Measurements from ENCODE around the gene GABPB1.

GABPB1 gene

DNA sequence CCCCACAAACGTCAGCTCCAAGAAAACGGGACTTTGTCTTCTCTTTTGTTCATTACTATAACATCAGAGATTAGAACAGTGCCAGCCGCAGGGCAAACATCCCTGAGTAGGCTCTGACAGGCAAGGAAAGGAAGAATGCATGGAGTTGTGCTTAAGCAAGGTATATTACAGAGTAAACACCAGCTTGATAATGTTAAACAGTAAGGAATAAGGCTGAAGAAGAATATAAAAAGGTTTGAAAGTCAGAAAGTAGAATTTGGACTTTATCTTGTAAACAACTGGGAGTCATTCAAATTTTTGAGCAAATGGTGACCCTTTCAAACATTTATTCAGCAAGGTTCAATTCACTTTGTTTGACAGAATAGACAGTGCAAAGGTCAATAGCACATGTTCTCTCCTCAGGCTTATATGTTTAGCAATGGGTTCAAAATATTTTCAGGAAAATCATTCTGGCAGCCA is 11.0 kb downstream of the GABPB1 start:
- no peak for DNase-seq (ENCODE audit: low spot score)

DNA sequence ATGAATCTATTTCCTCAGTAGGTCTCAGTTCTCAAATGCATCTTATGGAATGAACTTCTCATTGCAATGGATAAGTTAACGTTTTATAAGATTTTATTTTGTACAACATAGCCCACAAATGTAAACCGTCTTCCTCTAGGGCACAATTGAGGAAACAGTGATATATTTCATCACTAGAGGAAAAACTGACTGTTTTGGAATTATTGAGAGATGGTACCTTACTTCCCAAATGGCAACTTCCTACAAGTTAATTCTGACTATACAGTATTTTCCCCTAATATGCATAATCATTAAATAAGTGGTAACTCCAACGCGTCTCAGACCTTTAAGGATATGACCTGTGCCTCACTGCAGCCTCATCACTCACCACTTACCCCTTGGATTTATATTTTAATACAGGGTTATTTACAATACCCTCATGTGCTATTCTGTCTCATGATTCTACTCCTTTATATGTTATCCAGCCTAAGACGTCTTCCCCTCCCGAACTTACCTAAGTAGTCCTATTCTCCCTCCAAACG is 13.3 kb downstream of the GABPB1 start:
- DNase-seq (ENCODE audit: low spot score): no peak

DNA sequence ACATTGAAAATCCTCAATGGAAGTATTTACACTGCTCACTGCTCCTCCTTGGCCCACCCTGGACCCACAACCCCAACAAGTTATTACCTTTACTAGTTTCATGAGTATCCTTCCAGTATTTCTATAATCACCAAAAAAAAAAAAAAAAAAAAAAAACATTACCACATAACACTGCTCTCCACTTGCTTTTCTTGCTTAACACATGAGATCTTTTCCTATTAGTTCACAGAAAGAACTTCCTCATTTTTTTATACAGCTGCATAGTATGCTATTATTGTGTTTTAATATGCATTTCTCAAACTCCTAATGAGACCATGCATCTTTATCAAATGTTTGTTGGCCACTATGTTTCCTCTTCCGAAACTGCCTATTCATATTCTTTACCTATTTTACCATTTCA is 14.6 kb downstream of the GABPB1 start:
- DNase-seq (ENCODE audit: low spot score): no peak

DNA sequence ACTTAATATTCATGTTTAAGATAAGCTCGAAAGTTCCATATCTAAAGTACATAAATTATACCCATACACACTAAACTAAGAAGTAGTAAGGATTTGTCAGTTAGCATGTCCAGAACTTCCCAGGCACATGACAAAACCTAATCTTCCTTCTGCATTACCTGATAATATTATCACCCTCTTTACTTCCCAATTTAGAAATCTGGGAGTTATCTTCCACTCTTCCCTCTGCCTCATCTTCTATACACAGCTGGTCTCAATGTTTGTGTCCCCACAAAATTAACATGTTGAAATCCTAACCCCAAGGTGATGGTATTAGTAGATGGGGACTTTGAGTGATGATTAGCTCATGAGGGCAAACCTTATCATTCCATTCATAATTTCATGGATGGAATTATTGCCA is 15.3 kb downstream of the GABPB1 start:
- no peak for DNase-seq (ENCODE audit: low spot score)

DNA sequence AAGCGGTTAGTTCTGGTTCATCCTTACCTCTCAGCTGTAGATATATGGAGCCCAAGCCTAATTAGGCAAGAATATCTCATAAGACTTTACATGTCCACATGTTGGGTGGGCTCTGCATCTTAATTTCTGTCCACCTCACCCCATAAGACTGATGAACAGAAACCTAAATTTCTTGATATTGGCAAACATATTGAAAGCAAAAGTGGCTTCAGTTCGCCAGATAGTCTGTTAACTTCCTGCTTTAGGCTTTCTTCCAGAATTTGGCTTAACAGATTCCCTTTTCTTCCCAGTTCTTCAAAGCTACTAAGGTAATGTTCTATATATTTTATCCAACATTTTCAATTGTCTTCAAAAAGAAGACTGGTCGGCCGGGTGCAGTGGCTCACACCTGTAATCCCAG is 19.7 kb downstream of the GABPB1 start:
- no peak for DNase-seq (ENCODE audit: low spot score)

DNA sequence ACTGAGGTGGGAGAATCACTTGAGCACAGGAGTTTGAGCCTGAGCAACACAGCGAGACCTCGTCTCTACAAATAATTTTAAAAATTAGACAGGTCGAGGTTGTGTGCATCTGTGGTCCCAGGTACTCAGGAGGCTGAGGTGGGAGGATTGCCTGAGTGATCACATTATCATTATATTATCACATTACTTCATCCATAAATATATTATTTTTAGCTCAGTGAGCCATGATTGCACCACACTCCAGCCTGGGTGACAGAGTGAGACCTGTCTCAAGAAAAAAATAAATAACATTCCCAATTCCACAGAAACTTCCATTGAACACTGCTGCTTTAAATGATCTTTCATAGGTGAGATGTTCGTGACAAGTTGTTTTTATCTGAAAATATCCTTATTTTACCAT is 21.8 kb downstream of the GABPB1 start:
- DNase-seq (ENCODE audit: low spot score): no peak

DNA sequence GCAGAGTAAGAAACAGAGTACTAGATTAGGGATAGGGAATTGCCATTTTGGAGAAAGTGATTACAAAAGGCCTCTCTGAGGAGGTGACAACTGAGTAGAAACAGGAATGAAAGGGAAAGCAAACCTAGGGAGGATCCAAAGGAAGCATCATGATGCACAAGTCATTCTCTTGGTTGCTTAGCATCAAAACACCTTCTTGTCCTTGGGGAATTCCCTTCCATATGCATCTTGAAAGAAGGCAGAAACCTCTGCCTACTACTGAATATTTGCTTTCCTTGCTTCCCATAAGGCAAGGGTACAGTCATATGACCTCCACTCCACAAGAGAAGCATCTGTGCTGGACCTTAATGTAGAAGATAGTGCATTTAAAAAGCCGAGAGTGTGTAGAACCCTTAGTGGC is 24.1 kb downstream of the GABPB1 start:
- no peak for DNase-seq (ENCODE audit: low spot score)

DNA sequence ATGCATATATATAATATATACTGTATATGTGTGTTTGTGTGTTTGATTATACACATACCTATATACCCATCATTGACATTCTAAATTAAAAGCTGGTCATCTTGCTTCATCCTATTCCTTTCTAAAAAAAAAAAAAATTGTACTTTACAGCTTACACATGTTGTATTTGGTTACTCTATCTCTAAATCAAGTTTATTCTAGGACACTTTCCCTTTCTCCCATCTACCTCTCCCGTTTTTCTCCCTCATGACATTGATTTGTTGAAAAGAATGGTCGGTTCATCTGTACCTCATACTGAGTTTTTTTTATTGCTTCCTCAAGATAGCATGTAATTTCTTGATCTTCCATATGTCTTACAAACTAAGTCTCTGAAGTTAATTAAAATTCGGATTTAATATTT is 26.9 kb downstream of the GABPB1 start:
- no peak for DNase-seq (ENCODE audit: low spot score)

DNA sequence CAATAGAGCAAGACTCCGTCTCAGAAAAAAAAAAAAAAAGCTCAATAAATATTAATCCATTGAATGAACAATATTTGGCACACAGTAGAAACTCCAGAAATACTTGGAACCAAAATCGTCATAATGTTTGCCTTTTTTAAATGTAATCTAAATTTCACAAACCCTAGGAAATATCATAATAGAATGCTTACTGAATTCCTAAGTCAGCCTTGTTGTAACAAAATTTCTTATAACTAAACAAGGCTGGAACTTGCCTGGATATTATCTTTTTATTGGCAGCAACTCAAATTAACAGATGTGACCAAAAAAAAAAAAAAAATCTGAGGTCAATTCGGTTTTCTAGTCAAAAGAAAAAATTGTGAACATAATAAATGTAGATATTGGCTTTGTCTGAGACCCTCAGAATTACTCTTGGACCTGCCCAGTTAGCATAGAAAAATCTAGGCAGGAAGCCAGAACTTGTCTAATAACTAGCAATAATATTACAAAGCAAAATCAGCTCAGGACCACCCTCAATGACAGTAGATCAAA is 33.3 kb downstream of the GABPB1 start:
- no peak for DNase-seq (ENCODE audit: low spot score)

DNA sequence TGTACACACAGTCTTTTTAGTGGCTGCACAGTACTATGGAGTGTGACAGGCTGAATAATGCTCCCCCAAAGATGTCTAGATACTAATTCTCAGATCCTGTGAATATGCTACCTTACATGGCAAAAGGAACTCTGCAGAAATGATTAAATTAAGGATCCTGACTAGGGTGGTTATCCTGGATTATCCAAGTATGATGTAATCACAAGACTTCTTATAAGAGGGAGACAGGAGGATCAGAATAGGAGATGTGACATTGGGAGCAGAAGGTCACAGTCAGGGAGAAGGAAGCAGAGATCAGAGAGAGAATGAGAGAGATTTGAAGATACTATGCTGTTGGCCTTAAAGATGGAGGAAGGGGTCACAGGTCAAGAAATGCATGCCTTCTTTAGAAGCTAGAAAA is 34.5 kb downstream of the GABPB1 start:
- DNase-seq (ENCODE audit: low spot score): no peak

DNA sequence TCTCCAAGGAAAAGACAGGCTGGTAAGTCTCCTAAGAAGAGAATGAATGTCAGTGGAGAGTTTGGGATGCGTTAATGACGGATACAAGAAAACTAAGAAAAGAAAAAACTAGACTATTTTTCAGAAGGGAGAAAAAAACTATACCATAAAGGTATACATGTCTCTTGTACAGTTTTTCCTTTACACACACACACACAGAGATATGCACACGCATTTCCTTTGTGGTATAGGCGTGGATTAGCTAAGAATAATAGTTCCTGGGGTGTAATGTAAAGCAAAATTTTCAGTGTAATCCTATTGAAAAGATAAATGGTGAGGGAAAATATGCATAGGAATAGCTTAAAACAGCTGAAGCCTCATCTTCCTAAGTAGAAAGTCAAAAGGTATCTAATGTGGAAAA is 36.3 kb downstream of the GABPB1 start:
- no peak for DNase-seq (ENCODE audit: low spot score)

DNA sequence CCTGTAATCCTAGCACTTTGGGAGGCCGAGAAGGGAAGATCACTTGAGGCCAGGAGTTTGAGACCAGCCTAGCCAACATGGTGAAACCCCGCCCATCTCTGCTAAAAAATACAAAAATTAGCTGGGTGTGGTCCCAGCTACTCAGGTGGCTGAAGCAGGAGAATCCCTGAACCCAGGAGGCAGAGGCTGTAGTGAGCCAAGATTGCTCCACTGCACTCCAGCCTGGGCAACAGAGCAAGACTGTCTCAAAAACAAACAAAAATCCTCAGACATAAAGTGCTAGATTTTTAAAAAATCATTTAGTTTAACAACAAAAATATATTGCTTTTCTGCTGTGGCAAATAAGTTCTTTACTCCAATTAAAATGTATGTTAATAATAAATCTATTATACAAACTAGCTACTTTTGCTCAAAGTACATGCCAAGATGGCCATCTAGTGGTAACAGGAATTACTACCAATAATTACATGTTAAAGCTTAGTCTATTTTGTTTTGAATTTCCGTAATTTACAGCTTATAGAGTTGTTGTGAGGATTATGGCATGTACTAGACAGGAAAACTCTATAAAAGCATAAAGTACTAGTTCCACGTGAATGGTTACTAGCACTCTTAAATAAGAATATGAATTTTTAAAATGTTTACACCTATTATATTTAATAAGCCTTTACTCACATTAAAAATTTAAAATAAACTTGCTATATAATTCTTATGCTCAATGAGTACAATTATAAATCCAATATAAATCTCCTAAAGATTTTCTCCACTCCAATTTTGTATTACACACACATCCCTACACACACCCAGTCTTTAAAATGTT is 39.0 kb downstream of the GABPB1 start:
- DNase-seq (ENCODE audit: low spot score): peak; percentile 63

DNA sequence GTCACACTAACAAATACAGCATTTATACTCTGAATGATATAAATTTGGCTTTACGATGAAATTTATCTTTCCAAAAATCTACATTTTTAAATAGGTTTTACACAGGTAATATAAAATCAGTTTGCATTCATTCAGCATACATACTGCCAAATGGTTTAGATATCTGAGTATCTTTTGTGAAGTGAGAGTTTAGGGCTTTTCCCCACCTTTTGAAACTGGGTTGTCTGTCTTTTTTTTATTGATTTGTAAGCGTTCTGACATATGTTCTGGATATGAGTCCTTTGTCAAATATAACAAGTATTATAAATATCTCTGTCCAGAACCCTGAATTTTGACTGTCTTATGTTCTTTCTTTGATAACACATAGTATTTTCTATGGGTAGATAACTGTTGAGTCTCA is 42.4 kb downstream of the GABPB1 start:
- DNase-seq (ENCODE audit: low spot score): no peak

DNA sequence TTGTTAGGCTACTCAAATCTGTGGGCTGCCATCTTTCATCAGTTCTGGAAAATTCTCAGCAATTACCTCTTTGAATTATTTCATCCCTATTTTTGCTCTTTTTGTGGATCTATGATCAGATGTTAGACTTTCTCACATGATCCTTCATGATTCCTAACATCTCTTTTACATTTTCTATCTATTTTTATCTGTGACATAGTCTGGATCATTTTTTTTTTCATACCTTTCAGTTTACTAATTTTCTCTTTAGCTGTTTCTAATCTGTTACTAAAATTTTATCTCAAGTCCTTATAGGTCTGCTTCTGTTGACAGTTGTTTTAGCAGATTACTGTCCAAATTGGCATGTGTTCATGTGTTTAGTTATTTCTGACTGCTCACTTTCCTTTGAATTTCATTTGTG is 47.2 kb downstream of the GABPB1 start:
- no peak for DNase-seq (ENCODE audit: low spot score)

DNA sequence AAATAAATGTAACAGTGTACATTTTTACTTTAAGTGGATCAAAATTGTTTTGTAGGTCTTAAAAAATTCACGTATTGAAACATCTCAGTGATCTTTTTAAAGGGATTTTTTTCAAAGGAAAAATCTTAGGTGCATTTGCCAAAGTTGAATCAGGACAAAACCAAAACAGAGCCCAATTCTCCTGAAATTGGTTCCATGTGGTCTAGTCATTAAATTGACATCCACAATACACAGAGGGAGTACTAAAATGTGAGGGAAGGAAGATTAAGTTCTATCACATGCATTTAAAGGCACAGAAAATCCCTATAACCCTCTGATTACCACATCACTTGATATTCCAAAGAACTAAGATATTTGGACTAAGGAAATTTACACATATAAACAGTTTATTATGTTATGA is 50.2 kb downstream of the GABPB1 start:
- DNase-seq (ENCODE audit: low spot score): no peak

DNA sequence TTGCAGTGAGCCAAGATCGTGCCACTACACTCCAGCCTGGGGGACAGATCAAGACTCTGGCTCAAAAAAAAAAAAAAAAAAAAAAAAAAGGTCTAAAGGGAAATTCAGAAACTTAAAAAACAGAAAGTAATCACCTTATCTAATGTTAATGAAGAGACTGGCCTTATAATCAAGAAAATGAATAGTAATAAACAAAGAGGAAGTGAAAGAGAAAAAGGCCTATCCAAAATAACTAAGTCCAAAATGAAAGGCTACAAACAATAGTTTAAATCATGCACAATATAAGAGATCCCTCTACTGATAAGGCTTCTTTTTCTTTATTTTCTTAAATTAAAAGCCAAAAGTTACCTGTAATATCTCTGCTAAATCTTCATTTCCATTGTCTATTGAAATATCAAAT is 52.4 kb downstream of the GABPB1 start:
- no peak for DNase-seq (ENCODE audit: low spot score)

DNA sequence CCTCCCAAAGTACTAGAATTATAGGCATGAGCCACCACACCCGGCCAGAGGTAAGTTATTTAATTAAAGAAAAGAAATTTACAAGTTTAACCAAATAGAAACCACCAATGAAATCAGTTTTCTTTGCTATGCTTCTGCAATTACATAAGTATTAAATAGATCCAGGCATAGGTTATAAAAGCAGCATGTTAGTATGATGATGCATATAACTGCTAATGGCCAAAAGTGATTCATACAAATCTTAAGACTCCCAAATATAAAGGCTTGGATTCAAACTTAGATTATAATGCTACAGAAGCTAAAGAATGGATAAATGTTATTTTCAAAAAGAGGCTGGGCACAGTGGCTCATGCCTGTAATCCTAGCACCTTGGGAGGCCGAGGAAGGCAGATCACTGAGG is 56.7 kb downstream of the GABPB1 start:
- DNase-seq (ENCODE audit: low spot score): no peak

DNA sequence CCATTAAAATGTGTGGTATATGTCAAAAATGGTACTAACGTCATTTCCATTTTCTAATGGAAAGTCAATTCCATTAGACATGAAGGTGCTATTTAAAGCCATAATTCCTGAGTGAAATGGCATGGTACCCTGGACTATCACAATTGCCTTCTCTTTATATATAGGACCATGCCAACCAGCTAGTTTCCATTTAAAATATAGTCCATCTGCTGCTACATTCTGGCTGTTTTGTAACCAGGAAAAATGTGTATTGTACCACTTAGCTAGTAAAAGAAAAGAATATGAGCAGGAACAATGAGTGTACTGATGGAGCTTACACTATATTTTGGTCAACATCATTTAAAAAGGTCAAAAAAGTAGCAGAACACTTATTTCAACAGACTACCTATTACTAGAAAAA is 59.0 kb downstream of the GABPB1 start:
- no peak for DNase-seq (ENCODE audit: low spot score)

DNA sequence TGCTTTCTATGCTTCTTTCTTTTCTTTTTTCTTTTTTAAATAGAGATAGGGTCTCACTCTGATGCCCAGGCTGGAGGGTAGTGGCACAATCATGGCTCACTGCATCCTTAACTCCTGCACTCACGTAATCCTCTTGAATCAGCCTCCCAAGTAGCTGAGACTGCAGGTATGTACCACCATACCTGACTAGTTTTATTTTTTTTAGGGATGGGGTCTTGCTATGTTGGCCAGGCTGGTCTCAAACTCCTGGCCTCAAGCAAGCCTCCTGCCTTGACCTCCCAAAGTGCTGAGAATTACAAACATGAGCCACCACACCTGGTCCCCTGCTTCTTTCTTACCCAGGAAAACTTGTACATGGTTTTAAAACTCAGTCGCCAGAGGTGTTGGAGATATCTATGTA is 65.2 kb downstream of the GABPB1 start:
- DNase-seq (ENCODE audit: low spot score): no peak

DNA sequence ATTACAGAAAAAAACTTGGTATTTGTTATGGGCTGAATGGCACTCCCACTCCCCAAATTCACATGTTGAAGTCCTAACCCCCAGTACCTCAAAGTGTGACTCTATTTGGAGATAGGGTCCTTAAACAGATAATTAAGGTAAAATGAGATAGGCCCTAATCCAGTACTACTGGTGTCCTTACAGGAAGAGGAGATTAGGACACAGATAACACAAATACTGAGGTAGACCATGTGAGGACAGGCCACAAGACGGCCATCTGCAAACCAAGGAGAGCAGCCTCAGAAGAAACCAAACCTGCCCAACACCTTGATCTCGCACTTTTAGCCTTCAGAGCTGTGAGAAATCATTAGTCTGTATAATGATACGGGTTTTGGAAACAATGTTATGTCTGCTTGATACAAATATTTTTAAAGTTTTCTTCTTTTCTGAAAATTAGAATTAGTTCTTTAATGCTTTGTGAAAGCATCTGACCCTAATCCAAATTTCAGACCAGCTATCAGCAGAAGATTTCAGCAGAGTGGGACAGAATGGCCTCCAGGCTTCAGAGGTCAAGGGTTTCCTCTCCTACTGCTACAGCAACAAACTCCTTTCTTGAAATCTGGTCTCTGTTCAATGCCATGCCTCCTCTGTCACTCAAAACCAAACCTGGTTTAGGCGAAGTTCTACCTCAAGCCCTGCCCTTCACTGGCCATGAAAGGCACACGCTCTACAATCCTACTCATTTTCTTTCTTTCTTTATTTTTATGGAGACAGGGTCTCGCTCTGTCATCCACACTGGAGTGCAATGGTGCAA is 67.5 kb downstream of the GABPB1 start:
- no peak for DNase-seq (ENCODE audit: low spot score)

DNA sequence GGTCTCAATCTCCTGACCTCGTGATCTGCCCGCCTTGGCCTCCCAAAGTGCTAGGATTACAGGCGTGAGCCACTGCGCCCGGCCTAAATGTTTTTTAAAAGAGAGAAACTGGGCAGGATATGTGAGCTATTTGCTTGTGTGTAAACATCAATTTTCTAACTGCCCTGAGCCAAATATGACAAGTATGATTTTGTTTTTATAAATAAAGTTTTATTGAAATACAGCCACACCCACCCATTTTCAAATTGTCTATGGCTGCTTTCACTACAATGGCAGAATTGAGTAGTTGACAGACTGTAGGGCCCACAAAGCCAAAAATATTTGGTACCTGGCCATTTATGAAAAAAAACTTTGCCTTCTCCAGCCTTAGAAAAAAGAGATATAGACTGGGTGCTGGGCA is 73.6 kb downstream of the GABPB1 start:
- no peak for DNase-seq (ENCODE audit: low spot score)

DNA sequence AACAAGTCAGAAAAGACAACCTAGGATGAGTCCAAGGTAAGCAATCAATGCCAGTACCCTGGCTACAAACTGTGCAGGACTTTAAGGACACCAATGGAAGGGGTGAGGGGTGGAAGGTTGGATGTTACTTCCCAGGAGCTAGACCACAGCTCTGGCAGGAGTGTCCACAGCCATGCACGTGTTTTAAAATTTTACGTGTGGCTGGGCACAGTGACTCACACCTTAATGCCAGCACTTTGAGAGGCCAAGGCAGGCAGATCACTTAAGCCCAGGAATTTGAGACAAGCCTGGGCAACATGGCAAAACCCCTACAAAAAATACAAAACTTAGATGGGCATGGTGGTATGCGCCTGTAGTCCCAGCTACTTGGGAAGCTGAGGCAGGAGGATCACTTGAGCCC is 74.7 kb downstream of the GABPB1 start:
- no peak for DNase-seq (ENCODE audit: low spot score)

DNA sequence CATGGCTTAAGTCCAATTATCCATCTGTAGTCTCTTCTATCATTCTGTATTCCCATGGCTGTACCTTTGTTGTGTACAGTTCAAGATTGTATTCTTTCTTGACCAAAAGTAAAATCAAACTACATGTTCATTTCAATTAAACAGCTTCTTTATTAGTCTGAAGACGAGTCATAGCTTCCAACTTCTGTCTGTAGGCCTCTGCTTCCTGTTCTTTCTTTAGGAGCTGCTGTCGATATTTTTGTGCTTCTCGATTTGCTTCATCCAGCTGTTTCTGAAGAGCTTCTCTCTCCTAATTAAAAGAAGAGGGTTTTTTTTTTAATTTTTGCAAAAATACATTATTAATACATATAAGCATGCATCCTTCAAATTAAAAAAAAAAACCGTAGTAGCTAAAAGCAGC is 76.5 kb downstream of the GABPB1 start:
- no peak for DNase-seq (ENCODE audit: low spot score)
